HUES6 (cell line): Measurements from ENCODE around the gene APOD.

ENCODE experiments used
- H3K27ac ChIP-seq: 2 replicates; pipeline ENCODE4 v1.7.0; 2013; ENCODE audit warnings: low read depth, mild to moderate bottlenecking, low read length, inconsistent platforms
- H3K27me3 ChIP-seq: 2 replicates; pipeline ENCODE4 v1.6.1; 2013; ENCODE audit warnings: low read length; ENCODE audit not compliant: control insufficient read depth, insufficient read depth
- H3K36me3 ChIP-seq: 2 replicates; pipeline ENCODE4 v1.6.1; 2013; ENCODE audit warnings: low read length; ENCODE audit not compliant: control insufficient read depth, insufficient read depth
- H3K4me1 ChIP-seq: 2 replicates; pipeline ENCODE4 v1.6.1; 2013; ENCODE audit warnings: low read length; ENCODE audit not compliant: control insufficient read depth, insufficient read depth
- H3K4me3 ChIP-seq: 2 replicates; pipeline ENCODE4 v1.5.1; 2013; ENCODE audit warnings: low read depth, low read length
- H3K9ac ChIP-seq: one replicate; pipeline ENCODE4 v1.6.1; 2013; ENCODE audit warnings: mild to moderate bottlenecking, low read length
- H3K9me3 ChIP-seq: 2 replicates; pipeline ENCODE4 v1.6.1; 2013; ENCODE audit warnings: low read depth, low read length; ENCODE audit not compliant: control insufficient read depth, insufficient read depth

The APOD gene

DNA sequence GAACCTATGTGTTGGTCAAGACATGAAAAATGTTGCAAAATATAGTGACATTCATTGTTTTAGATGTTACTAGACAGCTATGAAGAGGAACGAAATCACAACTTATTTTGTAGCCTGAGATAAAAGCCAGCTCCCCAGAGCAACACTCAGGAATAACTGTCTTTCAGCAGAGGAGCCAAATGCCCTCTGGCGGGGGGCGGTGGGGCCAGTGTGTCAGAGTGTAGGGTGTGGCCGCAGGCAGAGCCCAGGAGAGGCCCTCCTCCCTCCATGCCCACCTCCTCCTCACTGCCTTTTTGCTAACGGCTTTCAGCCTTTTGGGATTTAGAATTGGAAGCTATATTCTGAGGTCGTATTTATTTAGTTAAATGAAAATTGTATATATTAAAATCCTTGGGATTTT lies 16.9 kb downstream of the APOD start:
- H3K4me1 ChIP-seq, result no peaks in the 10 kb centered on the region
- H3K9ac ChIP-seq, result no peak overlapping the region
- no peak overlapping the region for H3K27ac ChIP-seq
- H3K4me3 ChIP-seq, result no peak overlapping the region
- no peaks in the 10 kb centered on the region for H3K27me3 ChIP-seq
- no peaks in the 10 kb centered on the region for H3K36me3 ChIP-seq
- H3K9me3 ChIP-seq, result no peaks in the 10 kb centered on the region

DNA sequence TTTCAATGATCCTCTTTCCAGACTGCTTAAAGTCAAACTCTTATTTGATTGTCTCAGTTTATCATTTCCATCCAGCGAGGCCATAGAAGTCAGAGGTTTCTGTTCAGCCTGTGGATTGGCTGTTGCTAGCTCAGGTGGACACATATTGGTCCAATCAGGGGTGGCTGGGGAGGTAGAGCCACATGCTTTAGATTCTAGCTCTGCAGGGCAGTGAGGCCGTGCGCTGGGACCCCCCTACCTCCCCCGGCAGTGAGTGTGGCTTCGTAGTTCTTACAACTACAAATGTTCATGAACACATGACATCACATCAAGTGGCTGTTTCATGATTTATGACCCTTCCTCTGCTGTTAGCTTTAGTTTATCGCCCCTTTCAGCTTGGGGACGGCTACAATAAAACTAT lies 18.0 kb downstream of the APOD start:
- Histone ChIP-seq H3K4me3 (no peak overlapping the region), H3K36me3 (no peaks in the 10 kb centered on the region)

DNA sequence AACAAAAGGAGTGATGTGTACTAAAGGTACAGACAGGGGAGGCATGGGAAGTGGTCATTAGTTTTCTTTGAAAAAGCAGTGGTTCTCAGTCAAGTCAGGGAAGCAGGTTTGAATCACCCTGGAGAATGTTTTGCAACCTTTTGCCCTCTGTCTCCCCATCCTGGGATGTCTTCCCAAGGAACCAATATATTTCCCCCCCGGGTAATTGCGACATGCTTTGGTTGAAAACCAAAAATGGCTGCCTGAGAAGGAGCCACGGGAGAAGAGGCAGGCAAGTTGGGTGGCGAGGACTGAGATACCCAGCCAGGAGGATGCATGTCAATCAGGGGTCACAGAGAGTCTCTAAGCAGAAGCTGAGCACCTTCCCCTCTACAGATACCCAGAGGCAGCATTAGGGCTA lies 20.4 kb downstream of the APOD start:
- no peaks in the 10 kb centered on the region for H3K9me3 ChIP-seq
- H3K4me1 ChIP-seq, result no peaks in the 10 kb centered on the region
- H3K36me3 ChIP-seq, result no peaks in the 10 kb centered on the region
- H3K4me3 ChIP-seq, result no peak overlapping the region
- H3K27ac ChIP-seq, result no peak overlapping the region
- no peak overlapping the region for H3K9ac ChIP-seq
- H3K27me3 ChIP-seq, result no peaks in the 10 kb centered on the region

More for the DNA sequence above, 18.0 kb downstream of the APOD start:
- H3K9me3 ChIP-seq, result no peaks in the 10 kb centered on the region
- no peak overlapping the region for H3K9ac ChIP-seq
- H3K4me1 ChIP-seq, result no peaks in the 10 kb centered on the region
- no peak overlapping the region for H3K27ac ChIP-seq
- no peaks in the 10 kb centered on the region for H3K27me3 ChIP-seq

DNA sequence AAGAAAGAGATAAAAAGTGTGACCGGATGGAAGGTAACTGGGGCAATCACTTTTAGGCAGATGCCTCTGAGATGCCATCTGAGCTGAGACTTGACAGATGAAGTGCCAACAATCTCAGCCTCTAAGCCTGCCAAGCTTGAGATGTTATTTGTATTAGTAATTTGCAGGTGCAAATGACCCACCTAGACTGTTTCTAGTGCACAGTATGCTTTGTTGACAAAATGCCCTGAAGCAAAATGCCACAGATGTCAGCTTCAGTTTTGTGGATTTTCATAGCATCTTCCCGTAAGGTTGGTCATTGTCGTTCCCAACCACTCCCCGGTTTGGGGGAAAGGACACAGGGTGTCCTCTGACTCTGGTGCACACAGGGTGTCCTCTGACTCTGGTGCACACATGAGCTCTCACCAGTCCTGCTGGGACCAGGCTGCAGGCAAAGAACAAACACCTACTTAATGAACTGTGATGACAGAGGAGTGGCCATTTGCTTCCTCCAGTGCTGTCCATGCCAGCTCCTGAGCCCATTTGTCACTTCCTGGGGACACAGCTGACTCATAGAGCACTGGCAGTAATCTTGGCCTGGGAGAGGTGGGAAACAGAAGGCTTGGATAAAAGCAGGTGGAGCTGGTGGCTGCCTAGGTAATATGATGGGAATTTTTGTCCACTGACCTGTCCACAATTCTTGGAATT lies 23.9 kb downstream of the APOD start:
- H3K9ac ChIP-seq, result no peak overlapping the region
- H3K4me1 ChIP-seq, result peaks cover 6% of the 10 kb centered on the region; the same call in 1 of the 2 replicates
- H3K36me3 ChIP-seq, result no peaks in the 10 kb centered on the region
- H3K27me3 ChIP-seq, result no peaks in the 10 kb centered on the region
- H3K27ac ChIP-seq, result no peak overlapping the region
- no peak overlapping the region for H3K4me3 ChIP-seq
- H3K9me3 ChIP-seq, result no peaks in the 10 kb centered on the region

DNA sequence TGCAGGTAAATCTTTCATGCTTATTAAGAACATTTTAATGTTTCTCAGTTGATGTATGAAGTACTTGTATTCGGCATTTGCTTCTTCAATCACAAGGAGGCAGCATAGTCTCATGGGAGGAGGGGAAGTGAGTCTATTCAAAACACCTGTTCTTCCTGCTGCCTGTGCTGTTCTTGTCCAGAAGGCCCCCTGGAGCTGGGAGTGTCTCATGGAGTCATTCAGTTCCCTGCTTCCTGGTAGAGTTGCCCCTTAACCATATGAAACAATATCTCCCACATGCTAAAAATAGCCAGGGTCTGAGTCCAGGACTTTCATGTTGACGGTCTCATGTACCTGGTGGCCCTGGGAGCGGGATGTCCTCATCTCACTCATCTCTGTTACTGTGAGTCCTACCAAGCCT lies 25.1 kb downstream of the APOD start:
- Histone ChIP-seq H3K9me3 (no peaks in the 10 kb centered on the region), H3K4me1 (peaks cover 6% of the 10 kb centered on the region; the same call in 1 of the 2 replicates), H3K9ac (no peak overlapping the region), H3K27ac (no peak overlapping the region), H3K36me3 (no peaks in the 10 kb centered on the region), H3K27me3 (no peaks in the 10 kb centered on the region), H3K4me3 (no peak overlapping the region)

DNA sequence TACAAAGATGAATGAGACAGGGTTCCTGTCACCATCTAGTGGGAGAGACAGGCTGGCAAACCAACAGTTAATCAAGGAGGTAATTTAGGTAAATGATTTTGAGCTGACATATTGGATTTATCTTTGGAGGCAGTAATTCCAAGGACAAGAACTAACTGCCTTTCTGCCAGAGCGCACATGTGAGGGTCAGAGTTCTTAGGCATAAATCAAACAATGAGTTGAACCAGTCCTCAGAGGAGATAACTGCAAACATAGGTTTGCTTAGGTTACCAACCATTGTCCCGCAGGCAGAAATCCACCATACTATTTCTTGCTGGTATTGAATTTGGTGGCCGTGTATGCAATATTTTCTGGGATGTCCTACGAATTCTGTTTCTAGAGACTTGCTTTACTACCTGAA lies 26.4 kb downstream of the APOD start:
- H3K9ac ChIP-seq, result no peak overlapping the region
- H3K4me3 ChIP-seq, result no peak overlapping the region
- no peaks in the 10 kb centered on the region for H3K9me3 ChIP-seq
- peaks cover 6% of the 10 kb centered on the region; the same call in 1 of the 2 replicates for H3K4me1 ChIP-seq
- H3K36me3 ChIP-seq, result no peaks in the 10 kb centered on the region
- no peak overlapping the region for H3K27ac ChIP-seq
- H3K27me3 ChIP-seq, result no peaks in the 10 kb centered on the region

DNA sequence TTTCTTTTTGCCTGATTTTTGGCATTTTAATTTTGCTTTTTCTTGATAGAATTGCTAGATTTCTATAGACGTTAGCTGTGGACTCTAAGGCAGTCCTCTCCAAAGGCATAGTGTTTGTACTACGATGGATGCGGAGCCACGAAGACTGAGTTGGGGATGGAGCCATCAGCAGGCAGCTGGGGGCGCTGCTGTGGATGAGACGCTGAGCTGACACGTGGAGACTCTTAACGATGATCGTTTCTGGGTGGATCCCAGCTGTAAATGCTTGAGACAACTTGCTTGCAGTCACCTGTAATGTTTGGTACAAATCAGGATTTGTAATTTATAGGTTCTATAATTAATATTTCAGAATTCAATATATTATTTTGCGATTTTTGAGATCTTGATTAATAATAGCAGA lies 27.4 kb downstream of the APOD start:
- Histone ChIP-seq H3K9ac (no peak overlapping the region), H3K27ac (no peak overlapping the region), H3K27me3 (no peaks in the 10 kb centered on the region), H3K4me3 (no peak overlapping the region), H3K4me1 (peaks cover 9% of the 10 kb centered on the region), H3K36me3 (no peaks in the 10 kb centered on the region), H3K9me3 (no peaks in the 10 kb centered on the region)

DNA sequence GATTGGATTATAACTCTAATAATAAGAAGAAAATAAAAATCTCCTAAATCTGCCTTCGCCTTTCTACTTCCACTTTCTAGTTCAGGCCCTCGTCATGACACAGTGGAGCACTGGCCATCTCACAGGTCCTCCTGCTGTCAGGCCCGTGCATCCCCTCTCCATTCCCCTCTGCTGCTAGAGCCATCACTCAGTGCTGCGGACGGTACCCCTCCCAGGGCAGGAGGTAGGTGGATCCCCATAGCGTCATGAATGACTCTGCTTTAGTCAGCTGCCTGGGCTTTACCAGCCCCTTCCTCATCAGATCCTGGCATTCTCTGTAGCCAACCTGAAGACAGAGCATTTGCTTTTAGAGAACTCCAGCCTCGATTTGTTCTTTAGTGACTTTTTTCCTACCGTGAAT lies 28.6 kb downstream of the APOD start:
- Histone ChIP-seq H3K4me1 (peaks cover 16% of the 10 kb centered on the region), H3K27me3 (no peaks in the 10 kb centered on the region), H3K4me3 (no peak overlapping the region), H3K9me3 (no peaks in the 10 kb centered on the region), H3K27ac (no peak overlapping the region), H3K9ac (no peak overlapping the region), H3K36me3 (no peaks in the 10 kb centered on the region)

DNA sequence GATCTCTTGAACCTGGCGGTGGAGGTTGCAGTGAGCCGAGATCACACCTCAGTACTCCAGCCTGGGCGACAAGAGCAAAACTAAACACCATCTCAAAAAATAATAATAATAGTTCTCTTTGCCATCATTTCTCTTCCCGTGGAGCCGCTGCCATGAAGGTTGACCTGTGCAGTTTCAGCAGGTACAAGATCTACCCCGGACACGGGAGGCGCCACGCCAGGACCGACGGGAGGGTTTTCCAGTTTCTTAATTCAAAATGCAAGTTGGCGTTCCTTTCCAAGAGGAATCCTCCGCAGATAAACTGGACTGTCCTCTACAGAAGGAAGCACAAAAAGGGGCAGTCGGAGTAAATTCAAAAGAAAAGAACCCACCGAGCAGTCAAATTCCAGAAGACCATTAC lies 29.3 kb downstream of the APOD start:
- Histone ChIP-seq H3K27ac (no peak overlapping the region), H3K9me3 (no peaks in the 10 kb centered on the region), H3K27me3 (no peaks in the 10 kb centered on the region), H3K9ac (no peak overlapping the region), H3K4me3 (no peak overlapping the region), H3K4me1 (peaks cover 19% of the 10 kb centered on the region), H3K36me3 (no peaks in the 10 kb centered on the region)

DNA sequence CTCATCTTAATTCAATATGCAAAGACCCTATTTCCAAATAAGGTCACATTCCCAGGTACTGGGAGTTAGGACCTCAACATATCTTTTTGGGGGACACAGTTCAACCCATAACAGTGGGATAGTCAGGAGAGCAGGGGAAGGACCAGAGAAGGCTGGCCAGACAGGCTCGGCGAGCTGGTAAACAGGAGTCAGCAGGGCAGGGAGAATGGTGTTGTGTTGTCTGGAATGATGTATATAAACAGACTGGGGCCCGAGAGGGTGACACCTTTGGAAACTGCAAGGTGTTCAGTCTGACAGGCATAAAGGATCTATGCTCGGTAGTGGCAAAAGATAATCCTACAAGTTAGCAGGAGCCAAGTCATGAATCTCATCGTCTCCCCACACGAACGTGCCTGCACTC lies 30.5 kb downstream of the APOD start:
- H3K27ac ChIP-seq, result no peak overlapping the region
- no peak overlapping the region for H3K9ac ChIP-seq
- H3K36me3 ChIP-seq, result no peaks in the 10 kb centered on the region
- peaks cover 28% of the 10 kb centered on the region for H3K4me1 ChIP-seq
- H3K27me3 ChIP-seq, result no peaks in the 10 kb centered on the region
- no peak overlapping the region for H3K4me3 ChIP-seq
- no peaks in the 10 kb centered on the region for H3K9me3 ChIP-seq

DNA sequence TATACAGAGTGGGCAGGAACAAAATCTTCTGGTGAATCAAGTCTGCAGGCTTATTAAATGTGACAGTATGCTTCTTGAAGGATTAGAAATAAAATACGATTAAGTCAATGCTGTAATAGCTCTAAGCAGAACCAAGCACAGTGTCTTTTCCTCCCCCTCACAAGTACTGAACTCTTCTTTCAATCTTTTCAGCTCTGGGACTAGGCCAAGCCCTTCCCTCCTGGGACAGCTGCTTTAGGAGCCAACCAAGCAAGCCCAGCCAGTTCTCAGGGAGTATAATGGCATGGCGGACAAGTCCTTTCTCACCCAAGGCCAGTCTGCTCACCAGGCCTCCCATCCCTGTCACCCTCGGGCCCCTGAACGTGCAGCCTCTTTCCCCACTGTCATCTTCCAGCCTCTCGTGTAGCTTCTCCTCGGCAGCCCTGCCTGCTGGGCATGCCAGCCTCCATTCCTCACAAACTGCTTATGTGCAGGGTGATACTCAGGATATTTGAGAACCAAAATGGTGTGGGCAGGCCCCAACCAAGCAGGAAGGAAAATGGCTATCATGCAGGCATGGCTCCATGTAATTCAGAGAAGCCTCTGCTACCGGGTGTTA lies 32.3 kb downstream of the APOD start:
- Histone ChIP-seq H3K27ac (no peak overlapping the region), H3K27me3 (no peaks in the 10 kb centered on the region), H3K36me3 (no peaks in the 10 kb centered on the region), H3K9ac (no peak overlapping the region), H3K4me1 (peaks cover 38% of the 10 kb centered on the region), H3K9me3 (no peaks in the 10 kb centered on the region), H3K4me3 (no peak overlapping the region)
